Suprapubic skin (tissue), 4 donors: Measurements from ENCODE around the gene LRRFIP1.

Experiments used
- CTCF ChIP-seq, 2 donors: fragments of 200-600 bp in 1 of 2; fragments of 450-650 bp in 1 of 2; sonication (generic) in 1 of 2; IDR thresholded peaks; one replicate each; pipeline ENCODE4 v1.5.1; 2016 to 2019; ENCODE audit warnings: antibody characterized with exemption in 2 of 2, mild to moderate bottlenecking in 1 of 2, moderate library complexity in 1 of 2
- EP300 ChIP-seq: sonication (generic); formaldehyde crosslinking; IDR thresholded peaks from one replicate; pipeline ENCODE4 v1.6.1; 2017; ENCODE audit warnings: antibody characterized with exemption
- POLR2A ChIP-seq, 2 donors: fragments of 450-650 bp; IDR thresholded peaks; one replicate each; pipeline ENCODE4 v1.6.1; 2017; ENCODE audit warnings: antibody characterized with exemption in 2 of 2, mild to moderate bottlenecking in 2 of 2, moderate library complexity in 2 of 2
- POLR2AphosphoS5 ChIP-seq, 3 donors: sonication (generic); formaldehyde crosslinking; IDR thresholded peaks; one replicate each; pipeline ENCODE4 v1.6.1; 2017; ENCODE audit warnings: antibody characterized with exemption in 3 of 3

GRCh38 chr2:237668440-237668839 is 41.1 kb downstream of the LRRFIP1 start:
- no peak for TF ChIP-seq CTCF (IDR thresholded peaks at IDR 0.05)
- TF ChIP-seq POLR2AphosphoS5 (IDR thresholded peaks at IDR 0.05) = no peak
- TF ChIP-seq POLR2A (IDR thresholded peaks at IDR 0.05) = no peak
- TF ChIP-seq EP300 = no peak
